HEK293T (cell line): ENCODE results near the gene WDSUB1.

Experiments
- ARNT ChIP-seq: fragments of 450-650 bp; IDR thresholded peaks from 2 replicates; pipeline ENCODE4 v1.6.1; 2017; ENCODE audit warnings: mild to moderate bottlenecking
- BHLHE40 ChIP-seq: fragments of 450-650 bp; IDR thresholded peaks from 2 replicates; pipeline ENCODE4 v1.6.1; 2016; ENCODE audit warnings: mild to moderate bottlenecking, moderate library complexity, borderline replicate concordance
- ELF4 ChIP-seq: fragments of 450-650 bp; IDR thresholded peaks from 2 replicates; pipeline ENCODE4 v1.6.1; 2017; ENCODE audit warnings: antibody characterized with exemption
- FOXM1 ChIP-seq: fragments of 450-650 bp; IDR thresholded peaks from 2 replicates; pipeline ENCODE4 v1.6.1; 2017; ENCODE audit warnings: mild to moderate bottlenecking, borderline replicate concordance
- HDGF ChIP-seq: fragments of 450-650 bp; IDR thresholded peaks from 2 replicates; pipeline ENCODE4 v1.6.1; 2017; ENCODE audit warnings: antibody characterized with exemption, borderline replicate concordance
- SP1 ChIP-seq: fragments of 450-650 bp; IDR thresholded peaks from 2 replicates; pipeline ENCODE4 v1.6.1; 2017
- SUZ12 ChIP-seq: fragments of 450-650 bp; IDR thresholded peaks from 2 replicates; pipeline ENCODE4 v1.6.1; 2016; ENCODE audit warnings: mild to moderate bottlenecking
- TARDBP ChIP-seq: fragments of 450-650 bp; IDR thresholded peaks from 2 replicates; pipeline ENCODE4 v1.6.1; 2016
- TF ChIP-seq, protein P1 (sequence below): fragments of 450-650 bp; IDR thresholded peaks from 2 replicates; pipeline ENCODE4 v1.6.1; 2016

- TF ChIP-seq FOXM1 (no peak), SP1 (no peak), BHLHE40 (no peak), ELF4 (no peak), TARDBP (no peak), ARNT (no peak), HDGF (no peak), SUZ12 (no peak)
- TF ChIP-seq, protein P1, sequence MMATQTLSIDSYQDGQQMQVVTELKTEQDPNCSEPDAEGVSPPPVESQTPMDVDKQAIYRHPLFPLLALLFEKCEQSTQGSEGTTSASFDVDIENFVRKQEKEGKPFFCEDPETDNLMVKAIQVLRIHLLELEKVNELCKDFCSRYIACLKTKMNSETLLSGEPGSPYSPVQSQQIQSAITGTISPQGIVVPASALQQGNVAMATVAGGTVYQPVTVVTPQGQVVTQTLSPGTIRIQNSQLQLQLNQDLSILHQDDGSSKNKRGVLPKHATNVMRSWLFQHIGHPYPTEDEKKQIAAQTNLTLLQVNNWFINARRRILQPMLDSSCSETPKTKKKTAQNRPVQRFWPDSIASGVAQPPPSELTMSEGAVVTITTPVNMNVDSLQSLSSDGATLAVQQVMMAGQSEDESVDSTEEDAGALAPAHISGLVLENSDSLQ: no peak
Observed at GRCh38 chr2:159246325-159246988, 40.0 kb downstream of the WDSUB1 start.
